ENCODE data around the gene C2CD4C.
"Not testable (repeated sequence)": the region's sequence is repeated elsewhere in the genome, so short reads cannot be mapped to it uniquely, and the experiment has no call there.

The C2CD4C gene

DNA sequence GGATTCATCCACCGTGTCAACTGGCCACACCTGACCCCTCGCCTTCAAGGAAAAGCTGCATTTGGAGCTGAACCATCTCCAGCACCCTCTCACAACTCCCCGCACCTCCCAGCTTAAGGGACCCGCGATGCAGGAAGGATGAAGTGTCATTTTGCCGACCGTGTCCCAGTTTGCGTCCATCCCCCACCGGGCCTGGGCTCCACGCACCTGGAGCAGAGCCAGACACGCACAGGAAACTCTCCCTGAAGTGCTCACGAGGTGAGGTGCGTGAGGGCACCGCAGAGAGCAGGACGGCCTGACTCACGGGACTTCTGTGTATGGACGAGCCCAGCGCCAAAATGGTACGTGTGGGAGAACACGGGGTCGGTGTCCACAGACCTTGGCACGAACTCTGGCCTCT is 44.7 kb upstream of the C2CD4C start:
- no peak overlapping the region for H3K4me3 ChIP-seq (ENCODE audit: low read depth, low read length)
- TF ChIP-seq, protein P1, sequence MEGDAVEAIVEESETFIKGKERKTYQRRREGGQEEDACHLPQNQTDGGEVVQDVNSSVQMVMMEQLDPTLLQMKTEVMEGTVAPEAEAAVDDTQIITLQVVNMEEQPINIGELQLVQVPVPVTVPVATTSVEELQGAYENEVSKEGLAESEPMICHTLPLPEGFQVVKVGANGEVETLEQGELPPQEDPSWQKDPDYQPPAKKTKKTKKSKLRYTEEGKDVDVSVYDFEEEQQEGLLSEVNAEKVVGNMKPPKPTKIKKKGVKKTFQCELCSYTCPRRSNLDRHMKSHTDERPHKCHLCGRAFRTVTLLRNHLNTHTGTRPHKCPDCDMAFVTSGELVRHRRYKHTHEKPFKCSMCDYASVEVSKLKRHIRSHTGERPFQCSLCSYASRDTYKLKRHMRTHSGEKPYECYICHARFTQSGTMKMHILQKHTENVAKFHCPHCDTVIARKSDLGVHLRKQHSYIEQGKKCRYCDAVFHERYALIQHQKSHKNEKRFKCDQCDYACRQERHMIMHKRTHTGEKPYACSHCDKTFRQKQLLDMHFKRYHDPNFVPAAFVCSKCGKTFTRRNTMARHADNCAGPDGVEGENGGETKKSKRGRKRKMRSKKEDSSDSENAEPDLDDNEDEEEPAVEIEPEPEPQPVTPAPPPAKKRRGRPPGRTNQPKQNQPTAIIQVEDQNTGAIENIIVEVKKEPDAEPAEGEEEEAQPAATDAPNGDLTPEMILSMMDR (IDR thresholded peaks at IDR 0.05; ENCODE audit: borderline replicate concordance, insufficient read depth, low read depth, low read length): no peak

- TF ChIP-seq, protein P1 (IDR thresholded peaks at IDR 0.05; ENCODE audit: borderline replicate concordance, insufficient read depth, low read depth, low read length): no peak
- no peak overlapping the region for H3K4me3 ChIP-seq (ENCODE audit: low read depth, low read length)
These were observed 43.9 kb upstream of the C2CD4C start for GRCh38 chr19:452829-453228.

DNA sequence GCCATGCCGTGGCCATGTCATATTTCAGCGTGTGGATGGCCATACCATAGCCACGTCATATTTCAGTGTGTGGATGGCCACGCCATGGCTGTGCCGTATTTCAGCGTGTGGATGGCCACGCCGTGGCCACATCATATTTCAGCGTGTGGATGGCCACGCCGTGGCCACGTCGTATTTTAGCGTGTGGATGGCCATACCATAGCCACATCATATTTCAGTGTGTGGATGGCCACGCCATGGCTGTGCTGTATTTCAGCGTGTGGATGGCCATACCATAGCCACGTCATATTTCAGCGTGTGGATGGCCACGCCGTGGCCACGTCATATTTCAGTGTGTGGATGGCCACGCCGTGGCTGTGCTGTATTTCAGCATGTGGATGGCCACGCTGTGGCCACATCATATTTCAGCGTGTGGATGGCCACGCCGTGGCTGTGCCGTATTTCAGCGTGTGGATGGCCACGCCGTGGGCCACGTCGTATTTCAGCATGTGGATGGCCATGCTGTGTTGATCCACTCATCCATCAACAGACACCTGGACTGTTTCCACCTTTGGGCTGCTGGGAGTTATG is 42.0 kb upstream of the C2CD4C start:
- not testable (repeated sequence) for H3K4me3 ChIP-seq (ENCODE audit: low read depth, low read length)

DNA sequence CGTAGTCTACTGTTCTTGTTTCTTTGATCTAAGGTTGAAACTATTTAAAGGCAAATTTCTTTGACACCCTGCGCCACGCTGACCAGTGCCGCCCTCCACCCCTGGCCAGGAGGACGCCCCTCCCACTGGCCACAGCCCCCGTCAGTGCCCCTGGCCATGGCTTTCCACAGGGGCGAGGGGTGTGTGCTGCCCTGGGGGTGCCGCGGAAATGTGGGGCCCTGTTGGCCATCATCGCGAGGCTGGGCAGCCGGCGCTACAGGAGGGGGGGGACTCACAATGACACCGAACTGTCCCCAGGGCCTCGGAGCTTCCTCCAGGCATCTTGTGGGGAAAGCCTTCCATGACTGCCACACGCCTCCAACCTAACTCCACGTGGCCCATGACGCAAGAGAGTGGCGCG is 41.0 kb upstream of the C2CD4C start:
- TF ChIP-seq, protein P1 (IDR thresholded peaks at IDR 0.05; ENCODE audit: borderline replicate concordance, insufficient read depth, low read depth, low read length): no peak
- H3K4me3 ChIP-seq (ENCODE audit: low read depth, low read length): no peak overlapping the region

- no peak overlapping the region for H3K4me3 ChIP-seq (ENCODE audit: low read depth, low read length)
- TF ChIP-seq, protein P1 (IDR thresholded peaks at IDR 0.05; ENCODE audit: borderline replicate concordance, insufficient read depth, low read depth, low read length): no peak
These were observed 39.0 kb upstream of the C2CD4C start for GRCh38 chr19:447816-448560.

GRCh38 chr19:447064-447426 is 38.1 kb upstream of the C2CD4C start:
- TF ChIP-seq, protein P1 (IDR thresholded peaks at IDR 0.05; ENCODE audit: borderline replicate concordance, insufficient read depth, low read depth, low read length): no peak
- no peak overlapping the region for H3K4me3 ChIP-seq (ENCODE audit: low read depth, low read length)

DNA sequence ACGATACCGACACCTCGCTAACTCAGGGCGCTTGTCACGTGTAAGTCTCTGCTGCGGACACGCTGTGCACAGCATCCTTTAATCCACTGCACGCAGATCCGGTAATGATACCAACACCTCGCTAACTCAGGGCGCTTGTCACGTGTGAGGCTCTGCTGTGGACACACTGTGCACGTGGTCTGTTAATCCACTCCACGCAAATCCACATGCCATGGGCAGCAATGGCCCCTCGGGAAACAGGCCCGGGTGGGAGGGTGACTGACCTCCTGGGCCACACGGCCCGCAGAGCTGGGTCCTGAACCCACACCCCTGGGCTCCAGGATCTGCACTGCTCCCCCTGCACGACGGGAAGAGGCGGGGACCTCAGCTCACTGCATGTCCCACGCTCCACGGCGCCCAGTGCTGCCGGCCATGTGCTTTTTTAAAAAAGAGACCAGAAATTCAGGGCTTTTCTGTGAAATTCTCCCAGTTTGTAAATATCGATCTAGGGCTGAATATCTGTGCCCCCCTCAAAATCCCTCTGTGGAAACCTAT is 35.8 kb upstream of the C2CD4C start:
- TF ChIP-seq, protein P1 (IDR thresholded peaks at IDR 0.05; ENCODE audit: borderline replicate concordance, insufficient read depth, low read depth, low read length): no peak
- no peak overlapping the region for H3K4me3 ChIP-seq (ENCODE audit: low read depth, low read length)
